Neuronal stem cell (in vitro differentiated cells): ENCODE results near the gene DOCK3.
"Not testable (repeated sequence)": the region's sequence is repeated elsewhere in the genome, so short reads cannot be mapped to it uniquely, and the experiment has no call there.

ENCODE experiments used
- DNase-seq: peaks from one replicate; pipeline ENCODE4 v3.0.0-alpha.2; 2013; ENCODE audit warnings: low spot score
- H2AFZ ChIP-seq: one replicate; pipeline ENCODE4 v1.6.1; 2013; ENCODE audit warnings: mild to moderate bottlenecking, low read length, inconsistent platforms
- H2AK5ac ChIP-seq: 2 replicates; pipeline ENCODE4 v1.6.1; 2013; ENCODE audit warnings: low read depth, mild to moderate bottlenecking, inconsistent platforms, low read length, moderate library complexity, mixed read lengths
- H2BK120ac ChIP-seq: 2 replicates; pipeline ENCODE4 v1.6.1; 2013; ENCODE audit warnings: low read depth, mild to moderate bottlenecking, inconsistent platforms, low read length, moderate library complexity, mixed read lengths
- H2BK12ac ChIP-seq: one replicate; pipeline ENCODE4 v1.6.1; 2013; ENCODE audit warnings: low read length, inconsistent platforms
- H2BK15ac ChIP-seq: 2 replicates; pipeline ENCODE4 v1.6.1; 2013; ENCODE audit warnings: mild to moderate bottlenecking, low read length, inconsistent platforms, mixed read lengths
- H2BK5ac ChIP-seq: one replicate; pipeline ENCODE4 v1.6.1; 2013; ENCODE audit warnings: inconsistent platforms, mild to moderate bottlenecking, low read length, moderate library complexity
- H3K14ac ChIP-seq: one replicate; pipeline ENCODE4 v1.6.1; 2013; ENCODE audit warnings: low read length, inconsistent platforms
- H3K18ac ChIP-seq: 2 replicates; pipeline ENCODE4 v1.6.1; 2013; ENCODE audit warnings: low read length, inconsistent platforms
- H3K23ac ChIP-seq: 2 replicates; pipeline ENCODE4 v1.6.1; 2013; ENCODE audit warnings: low read depth, mild to moderate bottlenecking, mixed read lengths, low read length, inconsistent platforms; ENCODE audit not compliant: poor library complexity
- H3K27ac ChIP-seq: replicated peaks from 3 replicates; pipeline ENCODE4 v1.5.1; 2013; ENCODE audit warnings: low read length, inconsistent platforms
- H3K27me3 ChIP-seq, 3 experiments: 2 replicates each; pipeline ENCODE4 v1.6.1; 2013; ENCODE audit warnings: low read length in 3 of 3, mild to moderate bottlenecking in 2 of 3, inconsistent platforms in 1 of 3, low read depth in 1 of 3, mixed read lengths in 1 of 3, moderate library complexity in 1 of 3; ENCODE audit not compliant: control insufficient read depth in 3 of 3, insufficient read depth in 3 of 3
- H3K36me3 ChIP-seq, 2 donors: replicated peaks in 1 of 2; 2 replicates each; pipeline ENCODE4 v1.6.1; 2013; ENCODE audit warnings: low read length in 2 of 2; ENCODE audit not compliant: control insufficient read depth in 2 of 2, insufficient read depth in 2 of 2
- H3K4ac ChIP-seq: 2 replicates; pipeline ENCODE4 v1.6.1; 2013; ENCODE audit warnings: inconsistent platforms, mild to moderate bottlenecking, low read length, moderate library complexity
- H3K4me1 ChIP-seq, 2 donors: 1 replicate in 1 of 2; 2 replicates in 1 of 2; pipeline ENCODE4 v1.6.1; 2013; ENCODE audit warnings: low read length in 2 of 2, low read depth in 1 of 2; ENCODE audit not compliant: control insufficient read depth in 2 of 2, insufficient read depth in 1 of 2
- H3K4me2 ChIP-seq: one replicate; pipeline ENCODE4 v1.6.1; 2013; ENCODE audit warnings: mild to moderate bottlenecking, low read length, inconsistent platforms; ENCODE audit not compliant: insufficient read depth, poor library complexity, severe bottlenecking
- H3K4me3 ChIP-seq, 2 donors: 2 replicates each; pipeline ENCODE4 v1.5.1; 2013; ENCODE audit warnings: low read length in 2 of 2, mild to moderate bottlenecking in 2 of 2, inconsistent platforms in 1 of 2, moderate library complexity in 1 of 2
- H3K79me1 ChIP-seq: one replicate; pipeline ENCODE4 v1.6.1; 2013; ENCODE audit warnings: low read depth, mild to moderate bottlenecking, inconsistent platforms, low read length, moderate library complexity
- H3K9ac ChIP-seq: one replicate; pipeline ENCODE4 v1.6.1; 2013; ENCODE audit warnings: mild to moderate bottlenecking, low read depth, low read length, inconsistent platforms; ENCODE audit not compliant: poor library complexity
- H3K9me3 ChIP-seq, 2 donors: replicated peaks in 1 of 2; 2 replicates each; pipeline versions ENCODE3 to v1.6.1; 2013; ENCODE audit warnings: low read length in 2 of 2, mild to moderate bottlenecking in 2 of 2, inconsistent platforms in 1 of 2, low read depth in 1 of 2, mixed read lengths in 1 of 2, moderate library complexity in 1 of 2; ENCODE audit not compliant: control insufficient read depth in 2 of 2, insufficient read depth in 1 of 2
- H4K8ac ChIP-seq: one replicate; pipeline ENCODE4 v1.6.1; 2013; ENCODE audit warnings: low read depth, mild to moderate bottlenecking, inconsistent platforms, low read length, moderate library complexity
- H4K91ac ChIP-seq: one replicate; pipeline ENCODE4 v1.6.1; 2013; ENCODE audit warnings: low read length, low read depth, mild to moderate bottlenecking, inconsistent platforms; ENCODE audit not compliant: poor library complexity
- WGBS, 2 donors: extraction: QIAGEN DNeasy Blood & Tissue Kit; methylation state at CpG; one replicate each; pipeline ENCODE4 v1.1.7; 2013; ENCODE audit warnings: missing lambda C conversion rate in 2 of 2, mixed read lengths in 1 of 2; ENCODE audit not compliant: insufficient read length in 2 of 2, insufficient replicate concordance in 1 of 2; ENCODE audit errors: extremely low coverage in 2 of 2; 5-methylcytosine and 5-hydroxymethylcytosine counted together

DOCK3 gene

GRCh38 chr3:50972029-50972428 is 297.3 kb downstream of the DOCK3 start:
- WGBS, 2 donors: no CpG with 5 or more reads among the region's 2 CpGs
- peak overlapping the region in 1 of 2 donors; percentile 7 for H3K4me3 ChIP-seq
- H3K9ac ChIP-seq: no peak overlapping the region
- H3K4ac ChIP-seq: no peak overlapping the region
- H3K18ac ChIP-seq: peak overlapping the region; percentile 6
- no peak overlapping the region for H2BK120ac ChIP-seq
- no peaks in the 10 kb centered on the region for H3K27me3 ChIP-seq
- no peak overlapping the region for H2BK5ac ChIP-seq
- H2BK12ac ChIP-seq: no peak overlapping the region
- DNase-seq: no peak
- no peak overlapping the region for H3K14ac ChIP-seq
- H4K91ac ChIP-seq: no peak overlapping the region
- H3K23ac ChIP-seq: no peak overlapping the region
- H3K9me3 ChIP-seq: peaks cover 0 to 5% of the 10 kb centered on the region in 2 donors
- no peak overlapping the region for H4K8ac ChIP-seq
- no peaks in the 10 kb centered on the region for H3K36me3 ChIP-seq
- H3K4me2 ChIP-seq: no peak overlapping the region
- H3K4me1 ChIP-seq: no peaks in the 10 kb centered on the region
- peak overlapping the region; percentile 2 for H2BK15ac ChIP-seq
- no peak overlapping the region for H3K27ac ChIP-seq
- no peak overlapping the region for H2AK5ac ChIP-seq
- no peaks in the 10 kb centered on the region for H3K79me1 ChIP-seq
- no peak overlapping the region for H2AFZ ChIP-seq

GRCh38 chr3:50978586-50978985 is 303.9 kb downstream of the DOCK3 start:
- H3K18ac ChIP-seq, H3K23ac ChIP-seq, H3K27me3 ChIP-seq, H4K8ac ChIP-seq, H4K91ac ChIP-seq, H2BK120ac ChIP-seq, H2AK5ac ChIP-seq, H2AFZ ChIP-seq, H3K4me1 ChIP-seq, H3K27ac ChIP-seq, H3K14ac ChIP-seq, H2BK12ac ChIP-seq, H2BK5ac ChIP-seq, H3K79me1 ChIP-seq, H3K36me3 ChIP-seq, H3K9ac ChIP-seq, H3K4ac ChIP-seq, DNase-seq, H3K9me3 ChIP-seq, H3K4me2 ChIP-seq, H3K4me3 ChIP-seq, H2BK15ac ChIP-seq: not testable (repeated sequence)
- no CpG with 5 or more reads among the region's 18 CpGs for WGBS, 2 donors

GRCh38 chr3:50978991-50979667 is 304.4 kb downstream of the DOCK3 start:
- Histone ChIP-seq H2AK5ac (no peak overlapping the region), H2AFZ (no peak overlapping the region), H3K4me3 (no peak overlapping the region), H3K79me1 (peaks cover 1% of the 10 kb centered on the region), H2BK120ac (no peak overlapping the region), H3K36me3 (no peaks in the 10 kb centered on the region), H3K9ac (no peak overlapping the region), H2BK5ac (no peak overlapping the region), H4K91ac (no peak overlapping the region), H3K14ac (no peak overlapping the region), H3K4me2 (no peak overlapping the region), H3K27ac (no peak overlapping the region), H3K4me1 (peaks cover 0 to 2% of the 10 kb centered on the region in 2 donors), H2BK12ac (no peak overlapping the region), H3K4ac (no peak overlapping the region), H3K18ac (no peak overlapping the region), H3K23ac (no peak overlapping the region), H3K27me3 (no peaks in the 10 kb centered on the region), H4K8ac (no peak overlapping the region), H3K9me3 (no peaks in the 10 kb centered on the region), H2BK15ac (no peak overlapping the region)
- WGBS, 2 donors: no CpG with 5 or more reads among the region's 15 CpGs
- DNase-seq: no peak

- Histone ChIP-seq H2AK5ac (no peak overlapping the region), H3K14ac (peak overlapping the region; percentile 94), H3K4ac (peak overlapping the region; percentile 84), H3K36me3 (no peaks in the 10 kb centered on the region), H2BK120ac (no peak overlapping the region), H4K8ac (no peak overlapping the region), H3K4me1 (peaks cover 0 to 2% of the 10 kb centered on the region in 2 donors), H4K91ac (no peak overlapping the region), H2BK15ac (no peak overlapping the region), H3K4me2 (no peak overlapping the region), H3K18ac (peak overlapping the region; percentile 11), H3K27me3 (no peaks in the 10 kb centered on the region), H2BK5ac (peak overlapping the region; percentile 90), H3K9me3 (no peaks in the 10 kb centered on the region), H3K9ac (no peak overlapping the region), H3K23ac (peak overlapping the region; percentile 55), H2BK12ac (no peak overlapping the region), H3K4me3 (no peak overlapping the region), H2AFZ (no peak overlapping the region), H3K27ac (no peak overlapping the region), H3K79me1 (peaks cover 1% of the 10 kb centered on the region)
- no CpG with 5 or more reads among the region's 9 CpGs for WGBS, 2 donors
- no peak for DNase-seq
Measured at GRCh38 chr3:50982540-50983325, 308.0 kb downstream of the DOCK3 start.
